SHP77 (cell line): ENCODE results near the gene TSC22D4.
"Not testable (repeated sequence)": the region's sequence is repeated elsewhere in the genome, so short reads cannot be mapped to it uniquely, and the experiment has no call there.

Source experiments
- DNase-seq, 2 experiments: peaks; one replicate each; lab custom pipeline; 2025; lab: John Stamatoyannopoulos, UW

TSC22D4 gene

GRCh38 chr7:100472854-100473499 is 6.0 kb downstream of the TSC22D4 start:
- no peak for DNase-seq

- no peak for DNase-seq
These were observed 6.7 kb downstream of the TSC22D4 start for GRCh38 chr7:100472121-100472851.

GRCh38 chr7:100471021-100471420 is 8.0 kb downstream of the TSC22D4 start:
- no peak for DNase-seq

GRCh38 chr7:100469227-100470044 is 9.6 kb downstream of the TSC22D4 start:
- DNase-seq = peak; percentile 58 to 59

GRCh38 chr7:100467638-100468373 is 11.2 kb downstream of the TSC22D4 start:
- DNase-seq = no peak

- DNase-seq = no peak
These were observed 12.1 kb downstream of the TSC22D4 start for GRCh38 chr7:100466653-100467605.

GRCh38 chr7:100465702-100466311 is 13.2 kb downstream of the TSC22D4 start:
- peak; percentile 69 to 79 for DNase-seq

- no peak for DNase-seq
These were observed 13.7 kb downstream of the TSC22D4 start for GRCh38 chr7:100465299-100465698.

- no peak for DNase-seq
These were observed 14.2 kb downstream of the TSC22D4 start for GRCh38 chr7:100464791-100465190.

- no peak for DNase-seq
These were observed 14.8 kb downstream of the TSC22D4 start, which contains the start of gene SPACDR for GRCh38 chr7:100464210-100464660. Gene SPACDR (minus strand): TSS chr7:100464260. CDS start chr7:100464025, 235 bp downstream.

GRCh38 chr7:100457033-100457432 is 22.0 kb downstream of the TSC22D4 start:
- DNase-seq = no peak

GRCh38 chr7:100456562-100456961 is 22.5 kb downstream of the TSC22D4 start:
- DNase-seq = no peak

GRCh38 chr7:100455206-100455605 is 23.8 kb downstream of the TSC22D4 start:
- no peak for DNase-seq

- not testable (repeated sequence) for DNase-seq
These were observed 25.2 kb downstream of the TSC22D4 start for GRCh38 chr7:100453854-100454253.

- DNase-seq = no peak
These were observed 26.5 kb downstream of the TSC22D4 start for GRCh38 chr7:100452513-100452912.

GRCh38 chr7:100449190-100449795 is 29.7 kb downstream of the TSC22D4 start:
- DNase-seq = no peak

GRCh38 chr7:100447363-100447762 is 31.7 kb downstream of the TSC22D4 start:
- DNase-seq = not testable (repeated sequence)

- no peak for DNase-seq
These were observed 33.0 kb downstream of the TSC22D4 start for GRCh38 chr7:100446040-100446439.
